ENCODE measurements around the gene ZSCAN25. TPM values are rescaled to one million over a fixed set of nuclear protein-coding genes. Genes with fewer than 3 reads are reported as not detected.

The ZSCAN25 gene
- total RNA-seq, 1 donor from 2014 or later = 19.8 TPM

- no peak for DNase-seq (ENCODE audit: low spot score)
- ATAC-seq = no peak
- intact Hi-C loops (cut with DNase I) = no loop called here
Measured at GRCh38 chr7:99677013-99677647, 60.4 kb downstream of the ZSCAN25 start.

GRCh38 chr7:99677648-99678045 lies 60.9 kb downstream of the ZSCAN25 start:
- DNase-seq (ENCODE audit: low spot score) (no peak), ATAC-seq (no peak)
- intact Hi-C loops (cut with DNase I) = no loop called here

GRCh38 chr7:99679032-99679399 lies 62.3 kb downstream of the ZSCAN25 start:
- DNase-seq (ENCODE audit: low spot score) = no peak
- intact Hi-C loops (cut with DNase I) = no loop called here
- no peak for ATAC-seq

- intact Hi-C loops (cut with DNase I) = no loop called here
- peak; percentile 72 for ATAC-seq
- no peak for DNase-seq (ENCODE audit: low spot score)
Measured at GRCh38 chr7:99679400-99680191, 62.9 kb downstream of the ZSCAN25 start, which contains the start of gene CYP3A5. CYP3A5 (minus strand) TSS chr7:99679996; CDS start chr7:99679896, 100 bp downstream.

Other genes starting within 250 kb of the ZSCAN25 start
- gene ARPC1B, start 242.2 kb upstream of the ZSCAN25 start, total RNA-seq = 125 TPM
- 76.1 TPM for gene PDAP1, start 208.3 kb upstream of the ZSCAN25 start, total RNA-seq
- 59.2 TPM for gene BUD31, start 208.0 kb upstream of the ZSCAN25 start, total RNA-seq
- 4.4 TPM for gene PTCD1, start 178.1 kb upstream of the ZSCAN25 start, total RNA-seq
- 38.0 TPM for gene CPSF4, start 178.0 kb upstream of the ZSCAN25 start, total RNA-seq
- 144 TPM for gene ATP5MF, start 150.8 kb upstream of the ZSCAN25 start, total RNA-seq
- gene ZNF789, start 144.1 kb upstream of the ZSCAN25 start, total RNA-seq = 12.4 TPM
- gene ZNF394, start 116.7 kb upstream of the ZSCAN25 start, total RNA-seq = 38.8 TPM
- gene ZKSCAN5, start 112.3 kb upstream of the ZSCAN25 start, total RNA-seq = 10.0 TPM
- gene FAM200A, start 64.8 kb upstream of the ZSCAN25 start, total RNA-seq = 6.7 TPM
- 62.0 TPM for gene ZNF655, start 58.3 kb upstream of the ZSCAN25 start, total RNA-seq
- 3.5 TPM for gene TMEM225B, start 18.7 kb upstream of the ZSCAN25 start, total RNA-seq
- 4.6 TPM for gene CYP3A5, start 63.0 kb downstream of the ZSCAN25 start, total RNA-seq
- not detected for gene CYP3A7, start 118.2 kb downstream of the ZSCAN25 start, total RNA-seq
- not detected for gene CYP3A4, start 167.2 kb downstream of the ZSCAN25 start, total RNA-seq
- gene CYP3A43, start 211.1 kb downstream of the ZSCAN25 start, total RNA-seq = 0.62 TPM